Parathyroid adenoma (tissue), 2 donors: ENCODE measurements around the gene SEMA3B.
A peak's percentile ranks its signal among the peaks of the same experiment; 100 is the strongest.

Source experiments
- H2AFZ ChIP-seq: fragments of 300-600 bp; sonication (generic); one replicate; pipeline ENCODE4 v1.7.0; 2017; ENCODE audit warnings: antibody characterized with exemption, mild to moderate bottlenecking
- H3K27ac ChIP-seq: fragments of 300-600 bp; sonication (generic); one replicate; pipeline ENCODE4 v1.7.0; 2017
- H3K27me3 ChIP-seq: fragments of 300-600 bp; sonication (generic); one replicate; pipeline ENCODE4 v1.7.0; 2017; ENCODE audit warnings: low read length; ENCODE audit not compliant: control insufficient read depth, insufficient read depth
- H3K36me3 ChIP-seq: fragments of 300-600 bp; sonication (generic); one replicate; pipeline ENCODE4 v1.7.0; 2017; ENCODE audit warnings: low read length; ENCODE audit not compliant: control insufficient read depth, insufficient read depth
- H3K4me1 ChIP-seq: fragments of 300-600 bp; sonication (generic); one replicate; pipeline ENCODE4 v1.7.0; 2017; ENCODE audit warnings: control low read depth
- H3K4me2 ChIP-seq: fragments of 300-600 bp; sonication (generic); one replicate; pipeline ENCODE4 v1.7.0; 2017; ENCODE audit warnings: low read length
- H3K4me3 ChIP-seq: fragments of 300-600 bp; sonication (generic); one replicate; pipeline ENCODE4 v1.7.0; 2017; ENCODE audit warnings: low read depth, low read length
- H3K79me2 ChIP-seq: fragments of 300-600 bp; sonication (generic); one replicate; pipeline ENCODE4 v1.7.0; 2017; ENCODE audit warnings: control low read depth
- H3K9ac ChIP-seq: fragments of 300-600 bp; sonication (generic); one replicate; pipeline ENCODE4 v1.7.0; 2017; ENCODE audit warnings: mild to moderate bottlenecking
- H3K9me3 ChIP-seq: fragments of 300-600 bp; sonication (generic); one replicate; pipeline ENCODE4 v1.7.0; 2017; ENCODE audit warnings: low read length; ENCODE audit not compliant: control insufficient read depth
- TF ChIP-seq, protein P1 (sequence below): fragments of 300-600 bp; sonication (generic); IDR thresholded peaks from one replicate; pipeline ENCODE4 v1.7.0; 2017; ENCODE audit warnings: antibody characterized with exemption, mild to moderate bottlenecking
- donor health status: primary hyperparathyroidism.

The SEMA3B gene

DNA sequence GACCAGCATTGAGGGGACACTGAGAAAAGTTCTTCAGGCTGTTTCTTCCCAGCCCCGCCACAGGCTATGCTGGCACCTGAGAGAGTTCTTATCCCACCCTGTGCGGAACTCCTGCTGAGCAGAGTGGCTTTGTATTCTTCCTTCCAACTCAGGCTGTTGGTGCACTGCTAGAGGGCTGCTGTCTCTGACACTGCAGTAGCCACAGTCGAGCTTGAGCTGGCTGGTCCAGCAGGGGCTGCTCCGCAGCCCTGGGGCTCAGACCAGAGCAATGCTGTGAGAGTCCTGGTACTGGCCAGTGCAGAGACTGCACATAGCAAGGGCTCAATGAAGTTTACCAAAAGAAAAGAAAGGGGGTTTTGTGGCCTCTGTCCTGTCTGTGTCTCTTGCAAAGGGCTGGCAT lies 29.3 kb upstream of the SEMA3B start:
- no peaks in the 10 kb centered on the region for H3K36me3 ChIP-seq
- H2AFZ ChIP-seq, result no peak overlapping the region
- no peak overlapping the region for H3K9ac ChIP-seq
- H3K9me3 ChIP-seq, result no peaks in the 10 kb centered on the region
- peaks cover 40% of the 10 kb centered on the region for H3K4me1 ChIP-seq
- TF ChIP-seq, protein P1, sequence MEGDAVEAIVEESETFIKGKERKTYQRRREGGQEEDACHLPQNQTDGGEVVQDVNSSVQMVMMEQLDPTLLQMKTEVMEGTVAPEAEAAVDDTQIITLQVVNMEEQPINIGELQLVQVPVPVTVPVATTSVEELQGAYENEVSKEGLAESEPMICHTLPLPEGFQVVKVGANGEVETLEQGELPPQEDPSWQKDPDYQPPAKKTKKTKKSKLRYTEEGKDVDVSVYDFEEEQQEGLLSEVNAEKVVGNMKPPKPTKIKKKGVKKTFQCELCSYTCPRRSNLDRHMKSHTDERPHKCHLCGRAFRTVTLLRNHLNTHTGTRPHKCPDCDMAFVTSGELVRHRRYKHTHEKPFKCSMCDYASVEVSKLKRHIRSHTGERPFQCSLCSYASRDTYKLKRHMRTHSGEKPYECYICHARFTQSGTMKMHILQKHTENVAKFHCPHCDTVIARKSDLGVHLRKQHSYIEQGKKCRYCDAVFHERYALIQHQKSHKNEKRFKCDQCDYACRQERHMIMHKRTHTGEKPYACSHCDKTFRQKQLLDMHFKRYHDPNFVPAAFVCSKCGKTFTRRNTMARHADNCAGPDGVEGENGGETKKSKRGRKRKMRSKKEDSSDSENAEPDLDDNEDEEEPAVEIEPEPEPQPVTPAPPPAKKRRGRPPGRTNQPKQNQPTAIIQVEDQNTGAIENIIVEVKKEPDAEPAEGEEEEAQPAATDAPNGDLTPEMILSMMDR, result no peak
- peaks cover 75% of the 10 kb centered on the region for H3K79me2 ChIP-seq
- H3K27me3 ChIP-seq, result no peaks in the 10 kb centered on the region
- H3K4me3 ChIP-seq, result no peak overlapping the region
- no peak overlapping the region for H3K27ac ChIP-seq
- no peak overlapping the region for H3K4me2 ChIP-seq

DNA sequence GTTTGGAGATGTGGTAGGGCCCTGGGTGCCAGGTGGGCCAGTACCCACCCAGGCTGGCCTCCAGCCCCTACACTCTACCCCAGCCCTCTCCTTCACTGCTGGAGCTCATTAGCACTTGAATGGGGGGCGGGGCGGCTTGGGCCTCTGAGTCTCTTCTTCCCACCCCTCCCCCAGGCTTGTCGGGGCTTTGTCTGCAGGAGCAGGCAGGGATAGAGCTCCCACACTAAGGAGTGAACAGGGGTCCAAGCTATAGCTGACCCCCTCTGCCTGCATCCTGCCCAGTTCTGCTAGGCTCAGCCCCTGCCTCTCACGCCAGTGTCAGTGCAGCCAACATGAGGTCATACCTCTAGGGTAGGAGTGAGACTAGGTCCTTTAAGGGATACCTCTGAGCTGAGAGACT lies 27.8 kb upstream of the SEMA3B start:
- Histone ChIP-seq H3K4me2 (no peak overlapping the region), H3K4me1 (peaks cover 55% of the 10 kb centered on the region), H3K9ac (no peak overlapping the region), H3K27ac (peak overlapping the region; percentile 45), H2AFZ (no peak overlapping the region), H3K36me3 (no peaks in the 10 kb centered on the region), H3K9me3 (no peaks in the 10 kb centered on the region), H3K27me3 (no peaks in the 10 kb centered on the region), H3K4me3 (no peak overlapping the region), H3K79me2 (peaks cover 83% of the 10 kb centered on the region)
- TF ChIP-seq, protein P1, result no peak

DNA sequence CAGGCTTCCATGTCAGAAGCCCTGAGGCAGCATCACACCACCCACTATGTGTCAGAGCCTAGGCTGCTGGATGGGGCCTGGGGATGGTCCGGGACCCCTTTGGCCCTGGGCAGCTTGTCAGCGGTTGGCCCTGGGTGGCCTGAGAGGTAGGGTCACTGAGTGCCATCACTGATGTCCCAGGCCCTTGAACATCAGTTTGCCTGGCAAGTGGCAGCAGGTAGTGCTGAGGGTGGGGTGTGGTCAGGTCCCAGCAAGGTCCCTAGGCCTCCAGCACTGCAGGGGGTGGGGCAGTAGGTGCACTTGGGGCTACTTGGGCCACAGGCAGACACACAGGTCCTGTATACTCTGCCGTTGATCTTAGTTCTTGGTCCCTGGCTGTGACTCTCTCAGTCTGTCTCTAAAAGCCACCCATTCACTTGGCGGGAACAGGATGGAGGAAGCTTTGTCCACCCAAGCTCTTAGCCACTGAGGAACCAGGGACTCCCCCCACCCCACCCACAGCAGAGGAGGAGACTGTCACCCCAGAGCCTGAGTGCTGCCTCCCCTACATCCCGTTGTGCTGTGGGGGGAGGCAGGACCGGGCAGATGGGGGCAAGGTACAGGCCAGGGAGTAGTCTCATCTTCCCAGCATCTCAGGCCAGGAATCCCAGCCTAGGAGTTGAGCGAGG lies 27.1 kb upstream of the SEMA3B start:
- H3K27me3 ChIP-seq, result no peaks in the 10 kb centered on the region
- peak overlapping the region; percentile 45 for H3K27ac ChIP-seq
- no peak overlapping the region for H2AFZ ChIP-seq
- TF ChIP-seq, protein P1, result no peak
- no peaks in the 10 kb centered on the region for H3K9me3 ChIP-seq
- no peaks in the 10 kb centered on the region for H3K36me3 ChIP-seq
- H3K4me3 ChIP-seq, result no peak overlapping the region
- no peak overlapping the region for H3K9ac ChIP-seq
- H3K79me2 ChIP-seq, result peaks cover 76% of the 10 kb centered on the region
- peaks cover 62% of the 10 kb centered on the region for H3K4me1 ChIP-seq
- no peak overlapping the region for H3K4me2 ChIP-seq

DNA sequence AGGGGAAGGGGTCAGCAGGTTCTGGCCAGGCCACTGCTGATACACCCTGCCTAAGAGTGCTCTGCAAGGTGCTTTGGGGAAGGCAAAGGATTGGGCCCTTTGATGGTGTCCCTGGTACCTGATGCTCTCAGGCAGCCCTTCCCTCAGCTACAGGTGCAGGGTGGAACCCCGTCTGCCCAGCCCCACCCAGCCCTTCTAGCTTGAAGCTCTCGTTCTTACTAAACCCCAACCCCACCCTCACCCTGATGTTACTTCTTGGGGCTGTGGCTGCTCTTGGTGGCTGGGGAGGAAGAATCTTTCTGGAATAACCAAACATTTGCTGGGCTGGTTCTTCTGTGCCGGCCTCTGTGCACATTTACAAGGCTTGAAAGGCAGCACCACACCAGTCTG lies 26.6 kb upstream of the SEMA3B start:
- H3K4me3 ChIP-seq, result no peak overlapping the region
- H3K9ac ChIP-seq, result no peak overlapping the region

More for the DNA sequence above, 26.6 kb upstream of the SEMA3B start:
- Histone ChIP-seq H3K27me3 (no peaks in the 10 kb centered on the region), H3K27ac (peak overlapping the region; percentile 97), H2AFZ (no peak overlapping the region), H3K36me3 (no peaks in the 10 kb centered on the region), H3K79me2 (peaks cover 75% of the 10 kb centered on the region), H3K4me2 (no peak overlapping the region), H3K4me1 (peaks cover 67% of the 10 kb centered on the region), H3K9me3 (no peaks in the 10 kb centered on the region)
- TF ChIP-seq, protein P1, result no peak
